Chondrocyte (in vitro differentiated cells): Measurements from ENCODE around the gene LAMC3. TPM values are rescaled to one million over a fixed set of nuclear protein-coding genes. Genes with fewer than 3 reads are reported as not detected.

Source experiments
- DNase-seq: peaks from one replicate; pipeline ENCODE4 v3.0.0; 2021; ENCODE audit warnings: mixed read lengths, low spot score
- H3K27ac Mint-ChIP-seq: one replicate; pipeline ENCODE4 v1.8.0; 2021; ENCODE audit warnings: mild to moderate bottlenecking, moderate library complexity, mixed read lengths; ENCODE audit not compliant: unreplicated experiment
- H3K27me3 Mint-ChIP-seq: 2 replicates; pipeline ENCODE4 v1.8.0; 2021; ENCODE audit warnings: low read depth, mixed read lengths
- H3K36me3 Mint-ChIP-seq: 2 replicates; pipeline ENCODE4 v1.8.0; 2021; ENCODE audit warnings: low read depth, mixed read lengths
- H3K4me1 Mint-ChIP-seq: 2 replicates; pipeline ENCODE4 v1.8.0; 2021; ENCODE audit warnings: low read depth, mild to moderate bottlenecking, mixed read lengths
- H3K4me3 Mint-ChIP-seq: one replicate; pipeline ENCODE4 v1.8.0; 2021; ENCODE audit warnings: mild to moderate bottlenecking, moderate library complexity, mixed read lengths; ENCODE audit not compliant: unreplicated experiment
- H3K9me3 Mint-ChIP-seq: 2 replicates; pipeline ENCODE4 v1.8.0; 2021; ENCODE audit warnings: low read depth, mixed read lengths
- total RNA-seq: library from RNA; stranded (reverse); gene quantifications from 3 replicates; pipeline ENCODE4 v1.2.1, GENCODE V29; 2021
- TF ChIP-seq, protein P1 (sequence below): fragments of 200-600 bp; sonication (generic); IDR thresholded peaks from 2 replicates; pipeline ENCODE4 v1.5.0; 2021; ENCODE audit warnings: antibody characterized with exemption, mild to moderate bottlenecking, moderate library complexity

The LAMC3 gene
- total RNA-seq, 1 donor from 2014 or later: 1.2 TPM

- Mint-ChIP-seq H3K27ac (no peak overlapping the region), H3K4me1 (no peaks in the 10 kb centered on the region), H3K27me3 (peaks cover 6% of the 10 kb centered on the region), H3K4me3 (no peak overlapping the region), H3K36me3 (no peaks in the 10 kb centered on the region), H3K9me3 (no peaks in the 10 kb centered on the region)
- no peak for DNase-seq
- TF ChIP-seq, protein P1, sequence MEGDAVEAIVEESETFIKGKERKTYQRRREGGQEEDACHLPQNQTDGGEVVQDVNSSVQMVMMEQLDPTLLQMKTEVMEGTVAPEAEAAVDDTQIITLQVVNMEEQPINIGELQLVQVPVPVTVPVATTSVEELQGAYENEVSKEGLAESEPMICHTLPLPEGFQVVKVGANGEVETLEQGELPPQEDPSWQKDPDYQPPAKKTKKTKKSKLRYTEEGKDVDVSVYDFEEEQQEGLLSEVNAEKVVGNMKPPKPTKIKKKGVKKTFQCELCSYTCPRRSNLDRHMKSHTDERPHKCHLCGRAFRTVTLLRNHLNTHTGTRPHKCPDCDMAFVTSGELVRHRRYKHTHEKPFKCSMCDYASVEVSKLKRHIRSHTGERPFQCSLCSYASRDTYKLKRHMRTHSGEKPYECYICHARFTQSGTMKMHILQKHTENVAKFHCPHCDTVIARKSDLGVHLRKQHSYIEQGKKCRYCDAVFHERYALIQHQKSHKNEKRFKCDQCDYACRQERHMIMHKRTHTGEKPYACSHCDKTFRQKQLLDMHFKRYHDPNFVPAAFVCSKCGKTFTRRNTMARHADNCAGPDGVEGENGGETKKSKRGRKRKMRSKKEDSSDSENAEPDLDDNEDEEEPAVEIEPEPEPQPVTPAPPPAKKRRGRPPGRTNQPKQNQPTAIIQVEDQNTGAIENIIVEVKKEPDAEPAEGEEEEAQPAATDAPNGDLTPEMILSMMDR: no peak
Observed at GRCh38 chr9:131028221-131028884, 19.4 kb downstream of the LAMC3 start.

DNA sequence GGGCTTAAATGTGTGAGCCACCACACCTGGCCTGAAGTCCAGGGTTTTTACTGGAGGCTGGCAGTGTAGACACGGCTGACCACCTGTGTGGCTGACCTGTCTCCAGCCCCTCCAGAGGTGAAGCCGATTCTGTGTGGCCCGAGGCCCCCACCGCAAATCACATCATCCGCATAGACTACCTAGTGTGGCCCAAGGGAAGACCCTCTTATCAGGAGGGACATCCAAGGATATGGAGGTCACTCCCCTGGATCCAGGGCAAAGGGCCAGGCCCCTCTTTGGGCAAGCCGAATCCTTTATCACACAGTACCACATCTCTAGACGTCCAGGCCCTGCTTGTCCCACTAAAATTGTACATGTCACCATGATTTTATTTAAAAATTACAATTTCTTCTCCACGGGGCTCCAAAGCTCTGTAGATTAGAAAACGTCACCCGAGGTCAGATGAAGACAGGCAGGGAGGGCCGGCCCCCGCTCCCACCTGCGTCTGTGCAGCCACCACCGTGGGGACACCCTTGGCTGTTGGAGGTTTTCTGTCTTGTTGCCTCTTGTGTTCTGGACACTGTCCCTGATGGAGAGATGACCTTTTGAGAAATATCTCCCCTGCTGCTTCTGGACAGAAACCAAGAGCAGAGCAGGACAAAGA lies 20.1 kb downstream of the LAMC3 start:
- no peaks in the 10 kb centered on the region for H3K27me3 Mint-ChIP-seq
- H3K27ac Mint-ChIP-seq: no peak overlapping the region
- no peak for DNase-seq
- H3K4me3 Mint-ChIP-seq: no peak overlapping the region
- TF ChIP-seq, protein P1: no peak
- no peaks in the 10 kb centered on the region for H3K4me1 Mint-ChIP-seq
- no peaks in the 10 kb centered on the region for H3K9me3 Mint-ChIP-seq
- no peaks in the 10 kb centered on the region for H3K36me3 Mint-ChIP-seq

- Mint-ChIP-seq H3K9me3 (no peaks in the 10 kb centered on the region), H3K27ac (no peak overlapping the region), H3K36me3 (no peaks in the 10 kb centered on the region), H3K27me3 (no peaks in the 10 kb centered on the region), H3K4me1 (no peaks in the 10 kb centered on the region), H3K4me3 (no peak overlapping the region)
- no peak for DNase-seq
- TF ChIP-seq, protein P1: no peak
Observed at GRCh38 chr9:131029574-131029952, 20.6 kb downstream of the LAMC3 start.

DNA sequence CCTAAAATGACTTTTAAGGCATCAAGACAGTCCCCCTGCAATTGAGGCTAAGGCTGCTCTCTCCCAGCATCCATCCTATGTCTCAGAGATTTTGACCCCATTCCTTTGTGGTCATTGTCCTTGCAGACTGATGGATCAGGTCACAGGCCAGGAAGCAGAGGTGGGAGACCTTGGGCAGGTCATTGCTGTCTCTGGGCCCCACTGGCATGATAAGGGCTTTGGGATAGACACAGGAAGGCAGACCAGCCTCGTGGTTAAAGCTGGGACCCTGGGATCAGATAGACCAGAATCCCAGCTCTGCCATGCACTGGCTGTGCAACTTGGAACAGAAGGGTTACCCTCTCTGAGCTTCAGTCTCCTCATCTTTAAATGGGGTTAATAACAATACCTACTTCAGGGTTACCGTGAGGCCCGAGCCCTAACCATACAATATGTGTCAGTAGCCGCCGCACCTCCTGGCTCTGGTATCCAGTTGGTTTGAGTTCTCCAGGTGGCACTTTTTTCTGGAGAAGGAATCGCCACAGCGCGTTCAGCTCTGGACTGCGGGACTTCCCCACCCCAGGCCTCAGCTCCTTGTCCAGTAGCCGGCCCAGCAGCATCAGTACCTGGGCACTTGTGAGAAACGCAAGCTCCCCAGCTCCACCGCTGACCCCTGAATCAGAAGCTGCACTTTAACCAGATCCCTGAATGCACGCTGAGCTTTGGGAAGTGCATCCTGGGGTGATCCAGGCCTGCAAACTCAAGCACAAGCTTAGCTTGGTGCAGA lies 21.4 kb downstream of the LAMC3 start:
- Mint-ChIP-seq H3K4me1 (no peaks in the 10 kb centered on the region), H3K36me3 (no peaks in the 10 kb centered on the region), H3K27me3 (no peaks in the 10 kb centered on the region), H3K27ac (no peak overlapping the region), H3K4me3 (no peak overlapping the region), H3K9me3 (no peaks in the 10 kb centered on the region)
- DNase-seq: no peak
- TF ChIP-seq, protein P1: no peak

DNA sequence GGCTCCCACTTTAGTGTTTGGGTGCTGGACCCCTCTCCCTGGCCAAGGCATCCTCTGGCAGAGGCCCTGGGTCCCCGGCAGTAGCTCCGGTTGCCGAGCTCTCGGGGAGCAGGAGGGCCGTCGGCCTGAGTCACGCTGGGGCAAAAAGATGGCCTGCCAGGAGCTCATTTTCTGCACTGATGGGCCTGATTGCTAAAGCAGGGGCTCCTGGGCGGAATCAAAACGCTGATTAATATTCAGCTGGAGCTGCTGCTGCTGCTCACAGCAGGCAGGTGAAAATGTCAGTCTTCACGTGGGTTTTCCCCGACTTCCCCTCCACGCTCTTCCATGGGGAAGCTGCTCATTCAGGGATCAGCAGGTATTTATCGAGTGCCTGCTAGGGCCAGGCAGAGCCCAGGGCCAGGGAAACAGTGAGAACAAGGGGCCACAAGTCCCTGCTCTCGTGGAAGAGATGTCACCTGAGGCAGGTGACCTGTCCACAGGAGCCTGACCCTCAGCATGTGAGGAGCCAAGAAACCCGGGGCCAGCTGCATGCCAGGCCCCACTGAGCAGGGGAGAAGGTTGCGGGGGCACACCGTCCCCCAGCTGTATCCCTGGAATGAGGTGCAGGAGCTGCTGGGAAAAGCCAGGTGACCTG lies 22.1 kb downstream of the LAMC3 start:
- TF ChIP-seq, protein P1: no peak
- no peaks in the 10 kb centered on the region for H3K9me3 Mint-ChIP-seq
- H3K27me3 Mint-ChIP-seq: no peaks in the 10 kb centered on the region
- no peaks in the 10 kb centered on the region for H3K36me3 Mint-ChIP-seq
- DNase-seq: no peak
- H3K27ac Mint-ChIP-seq: no peak overlapping the region
- H3K4me3 Mint-ChIP-seq: no peak overlapping the region
- H3K4me1 Mint-ChIP-seq: no peaks in the 10 kb centered on the region
